SH-SY5Y (cell line): ENCODE measurements around the gene PAPPA.

Source experiments
- GATA2 ChIP-seq: IDR thresholded peaks from 2 replicates; pipeline ENCODE4 v1.6.1; 2011; ENCODE audit warnings: mild to moderate bottlenecking, low read depth, low read length
- GATA3 ChIP-seq: IDR thresholded peaks from 2 replicates; pipeline ENCODE4 v1.6.1; 2011; ENCODE audit warnings: low read depth, mild to moderate bottlenecking, low read length, moderate library complexity

DNA sequence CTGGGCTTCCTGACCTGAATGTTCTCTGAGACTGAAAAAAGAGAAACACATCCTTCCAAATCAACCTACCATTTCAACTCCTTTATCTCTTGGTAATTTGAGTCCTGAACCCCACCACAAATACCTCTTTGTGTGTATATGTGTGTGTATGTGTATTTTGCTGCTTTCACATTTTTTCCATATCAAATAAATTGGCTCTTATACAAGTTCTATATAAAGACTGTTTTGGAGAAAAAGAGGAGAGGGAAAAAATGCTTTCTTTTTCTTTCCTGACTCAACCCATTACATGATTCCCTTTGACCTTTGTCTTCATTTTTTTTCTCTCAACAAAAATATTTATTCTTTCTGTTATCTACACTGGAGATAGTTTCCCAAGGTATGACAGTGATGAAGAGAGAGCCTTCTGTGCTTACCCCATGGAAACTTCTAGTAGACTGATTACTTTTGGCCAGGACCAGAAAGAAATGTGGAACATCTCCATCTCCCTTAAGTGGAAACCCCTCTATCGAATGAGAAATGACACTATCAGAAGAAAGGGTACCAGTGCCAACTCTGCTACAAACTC, 85.3 kb downstream of the PAPPA start:
- TF ChIP-seq GATA2 (no peak), GATA3 (no peak)
